AG04450 (cell line): ENCODE results near the gene ARTN. TPM values are rescaled to one million over a fixed set of nuclear protein-coding genes. Genes with fewer than 3 reads are reported as not detected.
A peak's percentile ranks its signal among the peaks of the same experiment; 100 is the strongest.

ENCODE experiments used
- CTCF ChIA-PET: fragments of 300-600, 350-600 bp; formaldehyde crosslinking; extraction: SDS; loops from one replicate; lab custom pipeline; 2022; ENCODE audit warnings: antibody characterized with exemption, inconsistent platforms; lab: Charles Lee
- POLR2A ChIA-PET: fragments of 350-600 bp; formaldehyde crosslinking; extraction: SDS; loops from one replicate; lab custom pipeline; 2021; ENCODE audit warnings: antibody characterized with exemption, inconsistent platforms; lab: Yijun Ruan, JAX
- DNase-seq: peaks from one replicate; pipeline ENCODE4 v3.0.0-alpha.2; 2011; ENCODE audit warnings: low read depth, low spot score
- H3K27ac ChIP-seq: one replicate; pipeline ENCODE4 v1.5.1; 2012; ENCODE audit warnings: low read depth, low read length, control low read depth
- H3K27me3 ChIP-seq: one replicate; pipeline ENCODE4 v1.6.0; 2012; ENCODE audit warnings: low read length; ENCODE audit not compliant: control insufficient read depth, insufficient read depth
- H3K4me3 ChIP-seq: 2 replicates; pipeline ENCODE4 v1.5.1; 2011; ENCODE audit warnings: mild to moderate bottlenecking, low read depth, low read length, control low read depth
- H3K9me3 ChIP-seq: 2 replicates; pipeline ENCODE4 v1.5.1; 2012; ENCODE audit warnings: low read length; ENCODE audit not compliant: control insufficient read depth, insufficient read depth
- polyA plus RNA-seq: library from polyadenylated mRNA; depleted of rRNA; stranded (reverse); fragments of >200 nt; gene quantifications from 2 replicates; pipeline ENCODE4 v1.2.3, GENCODE V29; 2011
- TF ChIP-seq, protein P1 (sequence below): IDR thresholded peaks from 2 replicates; pipeline ENCODE4 v1.5.1; 2011; ENCODE audit warnings: low read depth, low read length, control low read depth, inconsistent platforms

Gene ARTN
- polyA plus RNA-seq, 1 experiment = not detected

- Histone ChIP-seq H3K4me3 (peak overlapping the region; percentile 94), H3K9me3 (no peaks in the 10 kb centered on the region; the same call in none of the 2 replicates), H3K27ac (no peak overlapping the region), H3K27me3 (no peaks in the 10 kb centered on the region)
- ChIA-PET CTCF (interaction anchor here (1.2 to 2.2 kb wide), 3 partner anchors 25 to 207 kb away, joined by 3 to 12 read pairs (median 6); no protein-coding TSS in a partner anchor), POLR2A (no interaction called here)
- DNase-seq = no peak
- TF ChIP-seq, protein P1, sequence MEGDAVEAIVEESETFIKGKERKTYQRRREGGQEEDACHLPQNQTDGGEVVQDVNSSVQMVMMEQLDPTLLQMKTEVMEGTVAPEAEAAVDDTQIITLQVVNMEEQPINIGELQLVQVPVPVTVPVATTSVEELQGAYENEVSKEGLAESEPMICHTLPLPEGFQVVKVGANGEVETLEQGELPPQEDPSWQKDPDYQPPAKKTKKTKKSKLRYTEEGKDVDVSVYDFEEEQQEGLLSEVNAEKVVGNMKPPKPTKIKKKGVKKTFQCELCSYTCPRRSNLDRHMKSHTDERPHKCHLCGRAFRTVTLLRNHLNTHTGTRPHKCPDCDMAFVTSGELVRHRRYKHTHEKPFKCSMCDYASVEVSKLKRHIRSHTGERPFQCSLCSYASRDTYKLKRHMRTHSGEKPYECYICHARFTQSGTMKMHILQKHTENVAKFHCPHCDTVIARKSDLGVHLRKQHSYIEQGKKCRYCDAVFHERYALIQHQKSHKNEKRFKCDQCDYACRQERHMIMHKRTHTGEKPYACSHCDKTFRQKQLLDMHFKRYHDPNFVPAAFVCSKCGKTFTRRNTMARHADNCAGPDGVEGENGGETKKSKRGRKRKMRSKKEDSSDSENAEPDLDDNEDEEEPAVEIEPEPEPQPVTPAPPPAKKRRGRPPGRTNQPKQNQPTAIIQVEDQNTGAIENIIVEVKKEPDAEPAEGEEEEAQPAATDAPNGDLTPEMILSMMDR = no peak
These were observed 37.3 kb downstream of the ARTN start for GRCh38 chr1:43970911-43971310.

DNA sequence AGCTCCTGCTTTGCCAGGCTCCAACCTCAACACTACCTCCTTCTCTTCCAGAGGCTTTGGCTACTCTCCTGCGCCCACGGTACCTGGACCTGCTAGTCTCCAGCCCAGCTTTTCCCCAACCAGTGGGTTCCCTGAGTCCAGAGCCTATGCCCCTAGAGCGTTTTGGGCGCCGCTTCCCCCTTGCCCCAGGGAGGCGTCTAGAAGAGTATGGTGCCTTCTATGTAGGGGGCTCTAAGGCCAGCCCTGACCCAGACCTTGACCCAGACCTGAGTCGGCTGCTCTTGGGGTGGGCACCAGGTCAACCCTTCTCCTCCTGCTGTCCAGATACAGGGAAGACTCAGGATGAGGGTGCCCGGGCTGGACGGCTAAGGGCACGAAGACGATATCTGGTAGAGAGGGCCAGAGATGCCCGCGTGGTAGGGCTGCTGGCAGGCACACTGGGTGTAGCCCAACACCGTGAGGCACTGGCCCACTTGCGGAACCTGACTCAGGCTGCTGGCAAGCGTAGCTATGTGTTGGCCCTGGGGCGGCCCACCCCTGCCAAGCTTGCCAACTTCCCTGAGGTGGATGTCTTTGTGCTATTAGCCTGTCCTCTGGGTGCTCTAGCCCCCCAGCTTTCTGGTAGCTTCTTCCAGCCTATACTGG is 37.9 kb downstream of the ARTN start:
- H3K4me3 ChIP-seq = no peak overlapping the region
- no peak for DNase-seq
- TF ChIP-seq, protein P1 = no peak
- no peak overlapping the region for H3K27ac ChIP-seq
- H3K27me3 ChIP-seq = no peaks in the 10 kb centered on the region
- CTCF ChIA-PET = interaction anchor here (2.0 to 2.2 kb wide), 2 partner anchors 37 to 208 kb away, joined by 6 to 12 read pairs; no protein-coding TSS in a partner anchor
- POLR2A ChIA-PET = no interaction called here
- H3K9me3 ChIP-seq = no peaks in the 10 kb centered on the region; the same call in none of the 2 replicates

GRCh38 chr1:43973981-43974442 is 40.4 kb downstream of the ARTN start:
- Histone ChIP-seq H3K9me3 (no peaks in the 10 kb centered on the region; the same call in none of the 2 replicates), H3K4me3 (peak overlapping the region; percentile 86), H3K27ac (peak overlapping the region; percentile 52), H3K27me3 (no peaks in the 10 kb centered on the region)
- CTCF ChIA-PET = interaction anchor here (0.8 to 1.0 kb wide), 2 partner anchors 28 to 32 kb away, joined by 3 to 5 read pairs; no protein-coding TSS in a partner anchor
- POLR2A ChIA-PET = interaction anchor here (1.4 kb wide), 1 partner anchor 18 kb away, joined by 3 read pairs; the partner anchor contains the start of gene CCDC24
- TF ChIP-seq, protein P1 = no peak
- no peak for DNase-seq

GRCh38 chr1:43974443-43975248 is 41.0 kb downstream of the ARTN start, which contains the start of gene ATP6V0B:
Gene ATP6V0B, plus strand, starts transcription at chr1:43974960. Its CDS starts 81 bp downstream, at chr1:43975041.
- Histone ChIP-seq H3K27me3 (no peaks in the 10 kb centered on the region), H3K9me3 (no peaks in the 10 kb centered on the region; the same call in none of the 2 replicates), H3K27ac (peak within 1 kb of the TSS; percentile 52), H3K4me3 (peak within 1 kb of the TSS; percentile 86)
- ChIA-PET POLR2A (interaction anchor here (0.7 to 2.1 kb wide), 8 partner anchors 12 to 1547 kb away, joined by 3 to 5 read pairs (median 3); partner anchors contain the start of genes CCDC24, IPO13, KDM4A and PRDX1), CTCF (interaction anchor here (0.6 to 1.7 kb wide), 5 partner anchors 29 to 1696 kb away, joined by 3 to 6 read pairs (median 5); no protein-coding TSS in a partner anchor)
- peak; percentile 78 for DNase-seq
- TF ChIP-seq, protein P1 = no peak
